LNCaP clone FGC (cell line): Measurements from ENCODE around the gene UBE2E2.

Experiments
- DNase-seq: peaks from one replicate; pipeline ENCODE4 v3.0.0-alpha.2; 2011; ENCODE audit warnings: low read depth
- H3K4me3 ChIP-seq: 2 replicates; pipeline ENCODE4 v1.5.1; 2011; ENCODE audit warnings: mild to moderate bottlenecking, low read depth, low read length, control low read depth
- CTCF ChIP-seq: IDR thresholded peaks from 2 replicates; pipeline ENCODE4 v1.5.1; 2012; ENCODE audit warnings: mild to moderate bottlenecking; ENCODE audit not compliant: control insufficient read depth, insufficient read depth; ENCODE audit errors: extremely low read depth

Gene UBE2E2

DNA sequence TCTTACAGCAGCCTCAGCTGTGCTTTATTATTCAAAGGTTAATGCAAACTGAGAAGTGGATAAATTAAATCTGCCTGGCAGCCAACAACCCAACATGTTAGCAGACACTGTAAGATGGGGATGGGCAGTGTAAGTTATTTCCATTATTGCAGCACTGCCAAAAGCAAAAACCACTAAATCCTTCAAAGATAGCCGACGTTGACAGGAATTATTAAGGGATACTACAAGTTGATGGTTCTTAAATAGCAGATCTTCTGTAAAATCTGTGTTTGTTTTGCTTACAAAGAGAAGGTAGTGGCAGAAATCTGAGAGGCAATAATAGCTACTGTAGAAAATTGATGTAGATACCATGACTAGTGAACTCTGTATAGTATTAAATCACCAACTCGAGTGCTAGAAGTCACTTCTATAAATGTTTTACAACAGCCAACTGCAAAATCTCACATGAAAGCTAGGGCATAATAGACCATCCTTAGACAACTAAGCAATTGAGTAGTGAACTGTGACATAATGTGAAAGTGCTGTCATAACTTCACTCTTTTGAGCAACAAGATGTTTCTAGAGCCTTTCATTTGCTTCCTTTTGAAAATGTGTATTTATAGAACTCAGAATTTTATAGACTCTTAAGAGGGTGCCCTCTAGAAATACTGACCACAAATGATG, 278.6 kb downstream of the UBE2E2 start:
- DNase-seq = no peak
- no peak overlapping the region for H3K4me3 ChIP-seq
- TF ChIP-seq CTCF = no peak

DNA sequence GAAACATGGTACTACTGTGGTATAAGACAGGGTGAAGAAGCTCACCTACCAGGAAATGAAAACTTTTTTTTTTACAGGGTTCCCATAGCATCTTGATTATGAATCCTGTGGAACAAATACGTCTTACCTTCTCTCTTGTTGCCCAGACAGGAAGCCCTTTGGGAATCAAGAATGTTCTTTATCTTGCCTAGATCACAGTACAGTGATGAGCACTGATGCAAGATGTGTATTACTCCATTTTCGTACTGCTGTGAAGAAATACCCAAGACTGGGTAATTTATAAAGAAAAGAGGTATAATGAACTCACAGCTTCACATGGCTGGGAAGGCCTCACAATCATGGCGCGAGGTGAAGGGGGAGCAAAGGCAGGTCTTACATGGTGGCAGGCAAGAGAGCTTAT, 281.3 kb downstream of the UBE2E2 start:
- TF ChIP-seq CTCF = no peak
- H3K4me3 ChIP-seq = no peak overlapping the region
- no peak for DNase-seq

- TF ChIP-seq CTCF = no peak
- no peak for DNase-seq
- H3K4me3 ChIP-seq = no peak overlapping the region
Measured at GRCh38 chr3:23485922-23486321, 282.8 kb downstream of the UBE2E2 start.

DNA sequence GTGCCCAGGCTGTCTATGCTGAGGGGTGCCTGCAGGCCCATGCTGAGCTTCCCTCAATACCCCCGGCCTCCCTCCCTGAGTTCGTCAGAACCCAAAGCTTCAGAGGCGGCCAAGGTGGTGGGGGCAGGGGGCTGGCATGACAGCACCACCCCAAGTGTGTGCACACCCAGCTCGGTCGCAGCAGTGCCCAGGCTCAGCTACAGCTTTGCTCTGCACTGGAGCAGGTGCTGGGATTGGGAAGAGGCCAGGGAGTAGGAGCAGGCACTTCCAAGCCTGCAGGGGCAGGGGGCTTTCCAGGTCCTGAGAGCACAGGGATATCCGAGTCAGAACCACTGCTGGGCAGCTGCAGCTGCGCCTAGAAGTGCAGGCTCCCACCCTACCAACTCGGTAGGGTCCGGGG, 283.9 kb downstream of the UBE2E2 start:
- no peak for TF ChIP-seq CTCF
- DNase-seq = no peak
- H3K4me3 ChIP-seq = no peak overlapping the region

DNA sequence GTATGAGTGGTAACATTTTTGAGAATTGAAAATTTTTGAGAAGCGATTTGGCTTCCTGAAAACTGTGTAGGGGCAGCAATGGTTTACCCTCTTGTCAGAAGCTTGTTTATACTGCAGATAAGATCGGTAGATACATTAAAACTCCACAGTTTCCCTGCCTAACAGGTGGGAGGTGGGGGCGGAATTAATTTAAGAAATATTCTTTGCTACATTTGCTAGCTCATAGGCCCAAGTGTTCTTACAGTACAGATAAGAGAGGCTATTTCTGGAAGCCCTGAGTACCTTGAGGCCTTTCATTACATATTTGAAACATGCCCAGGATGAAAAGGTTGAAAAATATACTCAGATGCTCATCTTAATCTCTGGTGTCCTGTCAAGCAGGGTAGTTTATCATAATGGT, 285.5 kb downstream of the UBE2E2 start:
- DNase-seq = no peak
- TF ChIP-seq CTCF = no peak
- no peak overlapping the region for H3K4me3 ChIP-seq

DNA sequence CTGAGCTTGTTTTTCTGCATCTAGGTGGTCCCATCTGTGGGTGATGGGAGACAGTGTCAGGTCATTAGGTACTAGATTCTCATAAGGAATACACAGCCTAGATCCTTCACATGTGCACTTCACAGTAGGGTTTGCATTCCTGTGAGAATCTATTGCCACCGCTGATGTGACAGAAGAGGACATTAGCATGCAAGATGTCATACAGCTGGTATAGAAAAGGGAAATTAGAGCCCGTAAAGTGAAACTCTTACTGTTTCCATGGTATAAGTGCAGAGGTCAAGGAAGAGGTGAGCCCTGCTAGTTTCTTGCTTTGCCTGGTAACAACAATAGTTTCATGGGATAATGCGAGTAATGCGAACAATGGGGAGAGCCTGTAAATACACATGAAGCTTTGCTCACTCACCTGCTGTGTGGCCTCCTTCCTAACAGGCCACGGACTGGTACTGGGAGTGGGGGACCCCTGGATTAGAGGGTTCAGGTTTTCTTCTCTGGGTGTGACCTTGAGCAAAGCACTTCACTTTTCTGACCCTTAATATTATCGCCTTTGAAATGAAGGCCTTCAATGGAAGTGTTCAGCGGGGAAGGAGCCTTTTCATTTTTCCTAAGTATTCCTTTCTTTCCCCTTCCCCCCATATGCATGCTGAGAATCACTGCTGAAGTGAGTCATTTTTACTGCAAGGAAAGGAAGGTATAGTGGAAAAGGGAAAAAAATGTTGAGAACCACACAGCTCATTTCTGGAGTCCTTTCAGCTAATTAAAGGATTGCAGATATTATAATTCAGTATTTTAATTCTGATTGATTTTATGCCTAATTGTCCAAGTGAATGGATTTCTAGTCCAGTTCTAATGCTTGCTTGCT, 286.4 kb downstream of the UBE2E2 start:
- TF ChIP-seq CTCF = no peak
- H3K4me3 ChIP-seq = no peak overlapping the region
- no peak for DNase-seq
